Measurements from ENCODE around the gene KRT33A.
"Not testable (repeated sequence)": the region's sequence is repeated elsewhere in the genome, so short reads cannot be mapped to it uniquely, and the experiment has no call there.

The KRT33A gene

GRCh38 chr17:41350381-41350878 lies at the start of gene KRT33A:
Gene KRT33A (minus strand): TSS chr17:41350828. CDS start chr17:41350767, 61 bp downstream.
- DNase-seq (ENCODE audit: low read depth), result not testable (repeated sequence)

GRCh38 chr17:41396996-41397660 lies 46.5 kb upstream of the KRT33A start, which contains the start of gene KRT31:
Gene KRT31 (minus strand): TSS chr17:41397608. CDS start chr17:41397539, 69 bp downstream.
- DNase-seq (ENCODE audit: low read depth), result no peak

DNA sequence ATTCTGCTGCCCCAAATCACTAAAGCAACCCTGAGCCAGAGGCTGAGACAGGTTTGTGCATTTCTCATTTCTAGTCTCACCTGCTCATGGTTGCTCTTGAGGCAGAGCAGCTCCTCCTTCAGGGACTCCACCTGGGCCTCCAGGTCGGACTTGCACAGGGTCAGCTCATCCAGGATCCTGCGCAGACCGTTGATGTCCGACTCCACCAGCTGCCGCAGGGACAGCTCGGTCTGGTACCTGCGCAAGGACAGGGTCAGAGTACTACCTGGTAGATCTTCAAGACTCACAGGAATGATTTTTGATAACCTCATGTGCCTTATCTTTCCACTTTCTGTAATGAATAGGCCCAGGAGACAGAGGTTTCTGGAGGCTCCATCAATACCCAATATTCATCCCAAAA lies 45.7 kb upstream of the KRT33A start:
- DNase-seq (ENCODE audit: low read depth), result no peak

- DNase-seq (ENCODE audit: low read depth), result no peak
These were observed 45.0 kb upstream of the KRT33A start for GRCh38 chr17:41395611-41396010.

GRCh38 chr17:41395044-41395443 lies 44.4 kb upstream of the KRT33A start:
- not testable (repeated sequence) for DNase-seq (ENCODE audit: low read depth)

DNA sequence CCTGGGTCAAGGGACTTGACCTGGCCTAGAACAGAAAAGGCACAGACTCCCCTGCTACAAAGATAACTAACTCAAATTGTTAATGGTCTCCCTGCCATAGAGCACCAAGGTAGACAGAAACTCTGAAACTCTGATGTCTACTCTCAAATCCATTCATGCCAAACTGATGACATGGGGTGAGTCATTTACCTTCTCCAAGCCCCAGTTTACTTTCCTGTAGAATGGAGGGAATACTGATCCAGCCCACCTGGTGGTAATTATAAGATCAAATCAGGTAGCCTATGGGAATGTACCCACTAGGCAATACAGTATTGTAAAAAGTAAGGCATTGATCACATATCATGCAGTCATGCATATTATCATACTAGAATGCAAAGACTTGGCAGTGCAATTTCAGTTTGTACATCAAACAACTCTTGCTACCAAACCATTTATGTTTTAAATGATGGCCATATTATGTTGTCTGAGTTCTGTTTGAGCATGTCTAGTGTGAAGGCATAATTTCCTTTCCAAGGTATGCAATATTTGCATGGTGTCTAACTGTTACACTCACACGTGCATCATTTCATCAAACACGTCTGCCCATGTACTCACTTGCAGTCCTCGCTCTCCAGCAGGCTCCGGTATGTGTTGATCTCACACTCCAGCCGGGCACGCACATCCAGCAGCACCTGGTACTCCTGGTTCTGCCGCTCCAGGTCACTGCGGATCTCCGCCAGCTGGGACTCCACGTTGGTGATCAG lies 43.8 kb upstream of the KRT33A start:
- no peak for DNase-seq (ENCODE audit: low read depth)

GRCh38 chr17:41393826-41394225 lies 43.2 kb upstream of the KRT33A start:
- DNase-seq (ENCODE audit: low read depth), result no peak

GRCh38 chr17:41393294-41393693 lies 42.7 kb upstream of the KRT33A start:
- DNase-seq (ENCODE audit: low read depth), result no peak

- no peak for DNase-seq (ENCODE audit: low read depth)
These were observed 41.6 kb upstream of the KRT33A start for GRCh38 chr17:41392278-41392677.

GRCh38 chr17:41391535-41391934 lies 40.9 kb upstream of the KRT33A start:
- no peak for DNase-seq (ENCODE audit: low read depth)

GRCh38 chr17:41390411-41390938 lies 39.8 kb upstream of the KRT33A start:
- DNase-seq (ENCODE audit: low read depth), result no peak

DNA sequence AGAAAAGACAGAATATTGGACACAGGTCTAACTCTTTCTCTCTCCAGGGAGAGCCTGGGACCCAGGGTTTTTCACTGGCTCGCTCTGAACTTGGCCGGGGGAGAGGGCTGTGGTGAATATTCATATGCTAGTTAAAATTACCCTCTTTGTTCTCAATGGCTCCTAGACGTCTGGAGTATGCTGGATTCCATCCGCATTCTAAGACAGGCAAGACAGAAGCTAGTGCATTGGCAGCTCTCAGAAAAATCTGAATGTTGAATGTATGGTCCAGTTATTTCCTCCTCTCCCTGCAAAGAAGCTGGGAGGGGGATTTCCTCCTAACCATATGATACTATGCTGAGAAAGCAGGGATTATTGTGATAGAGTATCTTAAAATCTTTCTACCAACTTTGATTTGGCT lies 37.0 kb upstream of the KRT33A start:
- DNase-seq (ENCODE audit: low read depth), result no peak

- no peak for DNase-seq (ENCODE audit: low read depth)
These were observed 35.6 kb upstream of the KRT33A start for GRCh38 chr17:41386227-41386626.

GRCh38 chr17:41383690-41384089 lies 33.1 kb upstream of the KRT33A start:
- DNase-seq (ENCODE audit: low read depth), result no peak

DNA sequence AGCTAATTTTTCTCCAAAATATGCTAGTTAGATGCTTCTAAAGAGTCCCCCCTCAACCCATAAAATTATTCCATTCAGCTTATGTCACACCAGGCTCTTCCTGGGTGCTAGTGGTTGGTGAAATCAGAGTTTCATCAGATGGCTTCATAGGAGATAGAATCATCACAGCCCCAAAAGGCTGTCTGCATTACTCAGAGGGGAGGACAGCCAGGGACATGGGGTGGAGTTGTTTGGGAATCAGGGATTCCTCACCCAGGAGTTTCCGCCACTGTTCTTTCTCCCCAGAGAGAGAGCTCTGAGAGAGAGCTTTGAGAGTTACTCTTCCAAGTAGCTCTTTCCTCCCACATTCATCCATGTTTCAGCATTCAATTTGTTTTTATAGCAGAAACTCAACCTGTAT lies 31.8 kb upstream of the KRT33A start:
- DNase-seq (ENCODE audit: low read depth), result no peak

GRCh38 chr17:41381943-41382342 lies 31.3 kb upstream of the KRT33A start, which contains the start of gene KRT34:
Gene KRT34 (minus strand): TSS chr17:41382306. CDS start chr17:41382246, 60 bp downstream.
- DNase-seq (ENCODE audit: low read depth), result not testable (repeated sequence)

GRCh38 chr17:41380091-41380490 lies 29.5 kb upstream of the KRT33A start:
- DNase-seq (ENCODE audit: low read depth), result not testable (repeated sequence)

GRCh38 chr17:41377546-41377945 lies 26.9 kb upstream of the KRT33A start:
- no peak for DNase-seq (ENCODE audit: low read depth)

DNA sequence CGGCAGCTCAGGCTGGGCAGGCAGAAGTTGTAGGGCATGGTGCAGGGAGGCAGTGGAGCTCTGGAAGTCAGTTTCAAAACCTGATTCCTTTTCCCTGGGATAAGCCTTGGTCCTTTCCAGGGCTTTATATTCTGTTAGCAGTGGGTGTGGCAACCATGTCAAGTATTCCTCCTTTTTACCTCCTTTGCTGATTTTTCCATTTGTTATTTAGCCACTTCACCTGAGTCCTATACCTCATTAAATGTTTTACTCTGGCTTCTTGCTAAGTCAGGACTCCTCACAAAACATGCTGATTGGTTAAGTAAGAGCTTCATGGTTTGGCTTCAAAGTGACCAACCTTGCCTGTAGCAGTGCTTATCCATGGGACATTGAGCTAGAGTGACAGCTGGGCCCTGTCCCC lies 19.1 kb upstream of the KRT33A start, which contains the start of gene KRT33B:
KRT33B (minus strand) TSS at position 101 of the 400 bp plus-strand sequence; CDS start at position 38, 63 bp downstream.
- no peak for DNase-seq (ENCODE audit: low read depth)

GRCh38 chr17:41369023-41369422 lies 18.4 kb upstream of the KRT33A start:
- DNase-seq (ENCODE audit: low read depth), result no peak

- DNase-seq (ENCODE audit: low read depth), result no peak
These were observed 16.9 kb upstream of the KRT33A start for GRCh38 chr17:41367426-41368075.

GRCh38 chr17:41366070-41366469 lies 15.4 kb upstream of the KRT33A start:
- no peak for DNase-seq (ENCODE audit: low read depth)
